Measurements from ENCODE around the gene SMPDL3A.

SMPDL3A gene

GRCh38 chr6:122845464-122845863 is 56.4 kb downstream of the SMPDL3A start:
- in situ Hi-C loops (cut with MboI; ENCODE audit: low sequenced_read_pairs) = loop anchor here (25.0 kb wide), 2 partner anchors 108 to 358 kb away; no protein-coding TSS in a partner anchor

- in situ Hi-C loops (cut with MboI; ENCODE audit: low sequenced_read_pairs) = loop anchor here (25.0 kb wide), 2 partner anchors 109 to 359 kb away; no protein-coding TSS in a partner anchor
Measured at GRCh38 chr6:122845916-122846612, 57.0 kb downstream of the SMPDL3A start.

GRCh38 chr6:122853259-122853995 is 64.4 kb downstream of the SMPDL3A start:
- in situ Hi-C loops (cut with MboI; ENCODE audit: low sequenced_read_pairs) = no loop called here
